Mesenchymal stem cell (in vitro differentiated cells and primary cell): ENCODE measurements around the gene GNG12.

Source experiments
- DNase-seq: peaks from one replicate; pipeline ENCODE4 v3.0.0-alpha.2; 2013
- H2AFZ ChIP-seq: one replicate; pipeline ENCODE4 v1.6.1; 2013; ENCODE audit warnings: low read depth, mild to moderate bottlenecking, control low read depth, inconsistent platforms, low read length, moderate library complexity
- H2AK5ac ChIP-seq: 2 replicates; pipeline ENCODE4 v1.6.1; 2013; ENCODE audit warnings: low read length, moderate library complexity, mild to moderate bottlenecking, inconsistent platforms; ENCODE audit not compliant: severe bottlenecking
- H2BK120ac ChIP-seq: one replicate; pipeline ENCODE4 v1.6.1; 2013; ENCODE audit warnings: low read depth, mild to moderate bottlenecking, inconsistent platforms, low read length, moderate library complexity
- H2BK12ac ChIP-seq, 2 experiments: one replicate each; pipeline ENCODE4 v1.6.1; 2013; ENCODE audit warnings: inconsistent platforms in 2 of 2, low read length in 2 of 2, mild to moderate bottlenecking in 2 of 2, moderate library complexity in 2 of 2, control low read depth in 1 of 2
- H2BK15ac ChIP-seq: one replicate; pipeline ENCODE4 v1.6.1; 2013; ENCODE audit warnings: mild to moderate bottlenecking, low read depth, inconsistent platforms; ENCODE audit not compliant: poor library complexity, severe bottlenecking
- H2BK5ac ChIP-seq: 2 replicates; pipeline ENCODE4 v1.6.1; 2013; ENCODE audit warnings: low read depth, mild to moderate bottlenecking, low read length, control low read depth, inconsistent platforms; ENCODE audit not compliant: poor library complexity, severe bottlenecking
- H3K14ac ChIP-seq, 2 experiments: one replicate each; pipeline ENCODE4 v1.6.1; 2013; ENCODE audit warnings: inconsistent platforms in 2 of 2, low read length in 2 of 2, control low read depth in 1 of 2, mild to moderate bottlenecking in 1 of 2, moderate library complexity in 1 of 2
- H3K18ac ChIP-seq, 2 experiments: one replicate each; pipeline ENCODE4 v1.6.1; 2013; ENCODE audit warnings: inconsistent platforms in 2 of 2, low read length in 2 of 2, control low read depth in 1 of 2, low read depth in 1 of 2, mild to moderate bottlenecking in 1 of 2
- H3K23ac ChIP-seq, 2 experiments: one replicate each; pipeline ENCODE4 v1.6.1; 2013; ENCODE audit warnings: inconsistent platforms in 2 of 2, low read length in 2 of 2, mild to moderate bottlenecking in 2 of 2, moderate library complexity in 2 of 2, control low read depth in 1 of 2
- H3K27ac ChIP-seq: 2 replicates; pipeline ENCODE4 v1.5.1; 2013; ENCODE audit warnings: mild to moderate bottlenecking, moderate library complexity, low read length, control low read depth, inconsistent platforms; ENCODE audit not compliant: poor library complexity, severe bottlenecking
- H3K27me3 ChIP-seq, 2 experiments: 2 replicates each; pipeline versions ENCODE4 v1.6.1 to v1.7.0; 2013; ENCODE audit warnings: low read length in 2 of 2, mild to moderate bottlenecking in 2 of 2, moderate library complexity in 2 of 2, control low read depth in 1 of 2, inconsistent platforms in 1 of 2; ENCODE audit not compliant: control insufficient read depth in 1 of 2, insufficient read depth in 1 of 2
- H3K36me3 ChIP-seq, 2 experiments: 2 replicates each; pipeline versions ENCODE4 v1.6.1 to v1.7.0; 2013; ENCODE audit warnings: low read length in 2 of 2, control low read depth in 1 of 2, inconsistent platforms in 1 of 2, low read depth in 1 of 2, mild to moderate bottlenecking in 1 of 2; ENCODE audit not compliant: insufficient read depth in 2 of 2, control insufficient read depth in 1 of 2
- H3K4ac ChIP-seq, 2 experiments: one replicate each; pipeline ENCODE4 v1.6.1; 2013; ENCODE audit warnings: inconsistent platforms in 2 of 2, low read length in 2 of 2, mild to moderate bottlenecking in 2 of 2, moderate library complexity in 2 of 2, control low read depth in 1 of 2, low read depth in 1 of 2
- H3K4me1 ChIP-seq: 2 replicates; pipeline ENCODE4 v1.6.1; 2013; ENCODE audit warnings: low read depth, low read length, control low read depth; ENCODE audit not compliant: control insufficient read depth, insufficient read depth
- H3K4me2 ChIP-seq: 2 replicates; pipeline ENCODE4 v1.6.1; 2013; ENCODE audit warnings: low read length, mild to moderate bottlenecking, inconsistent platforms; ENCODE audit not compliant: poor library complexity, severe bottlenecking
- H3K4me3 ChIP-seq, 2 experiments: 2 replicates each; pipeline versions ENCODE4 v1.5.1 to v1.7.0; 2013; ENCODE audit warnings: low read length in 2 of 2, mild to moderate bottlenecking in 2 of 2, control low read depth in 1 of 2, low read depth in 1 of 2; ENCODE audit not compliant: insufficient read depth in 1 of 2
- H3K79me1 ChIP-seq: replicated peaks from 2 replicates; pipeline ENCODE4 v1.6.1; 2013; ENCODE audit warnings: mild to moderate bottlenecking, control low read depth, low read length, inconsistent platforms; ENCODE audit not compliant: poor library complexity, severe bottlenecking
- H3K9ac ChIP-seq: 2 replicates; pipeline ENCODE4 v1.7.0; 2013; ENCODE audit warnings: mild to moderate bottlenecking, low read length, moderate library complexity
- H3K9me3 ChIP-seq: 2 replicates; pipeline ENCODE4 v1.7.0; 2013; ENCODE audit warnings: mild to moderate bottlenecking, low read length; ENCODE audit not compliant: control insufficient read depth
- H4K8ac ChIP-seq: one replicate; pipeline ENCODE4 v1.6.1; 2013; ENCODE audit warnings: inconsistent platforms, mild to moderate bottlenecking, low read length, moderate library complexity
- H4K91ac ChIP-seq: one replicate; pipeline ENCODE4 v1.6.1; 2013; ENCODE audit warnings: mild to moderate bottlenecking, low read length, inconsistent platforms
- WGBS: methylation state at CpG from one replicate; pipeline ENCODE4 v1.1.7; 2013; ENCODE audit warnings: mixed read lengths; 5-methylcytosine and 5-hydroxymethylcytosine counted together

GNG12 gene

GRCh38 chr1:67708606-67709005 lies 124.7 kb downstream of the GNG12 start:
- H3K36me3 ChIP-seq, result peaks cover 12 to 36% of the 10 kb centered on the region in 2 experiments
- no peak overlapping the region for H2BK12ac ChIP-seq
- H4K8ac ChIP-seq, result no peak overlapping the region
- no peak overlapping the region for H2BK5ac ChIP-seq
- H2AFZ ChIP-seq, result no peak overlapping the region
- H4K91ac ChIP-seq, result no peak overlapping the region
- H2BK15ac ChIP-seq, result no peak overlapping the region
- H2AK5ac ChIP-seq, result no peak overlapping the region
- H3K4me3 ChIP-seq, result no peak overlapping the region
- H3K79me1 ChIP-seq, result peaks cover 29% of the 10 kb centered on the region
- no peak overlapping the region for H3K4ac ChIP-seq
- H3K27me3 ChIP-seq, result no peaks in the 10 kb centered on the region
- H3K9me3 ChIP-seq, result no peaks in the 10 kb centered on the region
- H3K27ac ChIP-seq, result no peak overlapping the region
- 93% methylated on average over 8 of the region's 8 CpGs for WGBS
- no peak overlapping the region for H3K23ac ChIP-seq
- H3K14ac ChIP-seq, result no peak overlapping the region
- no peak for DNase-seq
- no peak overlapping the region for H2BK120ac ChIP-seq
- H3K4me2 ChIP-seq, result no peak overlapping the region
- no peak overlapping the region for H3K18ac ChIP-seq
- peaks cover 16% of the 10 kb centered on the region for H3K4me1 ChIP-seq
- H3K9ac ChIP-seq, result no peak overlapping the region

- peaks cover 20% of the 10 kb centered on the region for H3K79me1 ChIP-seq
- H2BK12ac ChIP-seq, result no peak overlapping the region
- H2AFZ ChIP-seq, result no peak overlapping the region
- H3K4ac ChIP-seq, result no peak overlapping the region
- H2BK5ac ChIP-seq, result no peak overlapping the region
- WGBS, result 99% methylated on average over 10 of the region's 10 CpGs
- H3K4me2 ChIP-seq, result no peak overlapping the region
- peaks cover 7% of the 10 kb centered on the region for H3K4me1 ChIP-seq
- H3K27me3 ChIP-seq, result no peaks in the 10 kb centered on the region
- no peak overlapping the region for H3K18ac ChIP-seq
- no peak overlapping the region for H3K23ac ChIP-seq
- no peak overlapping the region for H4K8ac ChIP-seq
- H3K9ac ChIP-seq, result no peak overlapping the region
- H4K91ac ChIP-seq, result no peak overlapping the region
- no peak overlapping the region for H2BK15ac ChIP-seq
- peak overlapping the region; percentile 4 for H2AK5ac ChIP-seq
- no peak overlapping the region for H3K14ac ChIP-seq
- H3K9me3 ChIP-seq, result no peaks in the 10 kb centered on the region
- H2BK120ac ChIP-seq, result no peak overlapping the region
- H3K4me3 ChIP-seq, result no peak overlapping the region
- H3K36me3 ChIP-seq, result peaks cover 12 to 63% of the 10 kb centered on the region in 2 experiments
- H3K27ac ChIP-seq, result no peak overlapping the region
- no peak for DNase-seq
Observed at GRCh38 chr1:67705735-67706453, 127.4 kb downstream of the GNG12 start.

GRCh38 chr1:67704351-67704750 lies 128.9 kb downstream of the GNG12 start:
- 90% methylated on average over 3 of the region's 3 CpGs for WGBS
- no peak overlapping the region for H3K18ac ChIP-seq
- peaks cover 5% of the 10 kb centered on the region for H3K4me1 ChIP-seq
- no peaks in the 10 kb centered on the region for H3K27me3 ChIP-seq
- no peak overlapping the region for H3K9ac ChIP-seq
- no peak overlapping the region for H2AK5ac ChIP-seq
- H3K4ac ChIP-seq, result no peak overlapping the region
- no peak overlapping the region for H3K14ac ChIP-seq
- no peak overlapping the region for H2BK120ac ChIP-seq
- H4K8ac ChIP-seq, result no peak overlapping the region
- no peak overlapping the region for H3K4me2 ChIP-seq
- H3K36me3 ChIP-seq, result peaks cover 12 to 71% of the 10 kb centered on the region in 2 experiments
- no peak for DNase-seq
- H3K27ac ChIP-seq, result no peak overlapping the region
- no peak overlapping the region for H2BK15ac ChIP-seq
- no peak overlapping the region for H3K23ac ChIP-seq
- H2BK5ac ChIP-seq, result no peak overlapping the region
- H3K79me1 ChIP-seq, result peaks cover 18% of the 10 kb centered on the region
- H2AFZ ChIP-seq, result no peak overlapping the region
- no peaks in the 10 kb centered on the region for H3K9me3 ChIP-seq
- H4K91ac ChIP-seq, result no peak overlapping the region
- H2BK12ac ChIP-seq, result no peak overlapping the region
- no peak overlapping the region for H3K4me3 ChIP-seq

GRCh38 chr1:67701876-67702275 lies 131.4 kb downstream of the GNG12 start:
- no peak overlapping the region for H3K4ac ChIP-seq
- H3K18ac ChIP-seq, result no peak overlapping the region
- H4K91ac ChIP-seq, result no peak overlapping the region
- no peaks in the 10 kb centered on the region for H3K9me3 ChIP-seq
- H2AFZ ChIP-seq, result no peak overlapping the region
- 90% methylated on average over 1 of the region's 2 CpGs for WGBS
- H3K27ac ChIP-seq, result no peak overlapping the region
- DNase-seq, result no peak
- H3K27me3 ChIP-seq, result no peaks in the 10 kb centered on the region
- no peak overlapping the region for H2BK5ac ChIP-seq
- peaks cover 12 to 64% of the 10 kb centered on the region in 2 experiments for H3K36me3 ChIP-seq
- H3K4me3 ChIP-seq, result no peak overlapping the region
- H3K4me1 ChIP-seq, result peaks cover 3% of the 10 kb centered on the region
- no peak overlapping the region for H4K8ac ChIP-seq
- H3K23ac ChIP-seq, result no peak overlapping the region
- peaks cover 6% of the 10 kb centered on the region for H3K79me1 ChIP-seq
- no peak overlapping the region for H3K14ac ChIP-seq
- H3K4me2 ChIP-seq, result no peak overlapping the region
- no peak overlapping the region for H3K9ac ChIP-seq
- H2AK5ac ChIP-seq, result no peak overlapping the region
- H2BK120ac ChIP-seq, result no peak overlapping the region
- no peak overlapping the region for H2BK12ac ChIP-seq
- no peak overlapping the region for H2BK15ac ChIP-seq
